GM19372 (cell line): ENCODE results near the gene TMEM131.

ENCODE experiments used
- ATAC-seq: cut with Tn5 transposase; IDR thresholded peaks from one replicate; pipeline ENCODE4 v1.9.1; 2021; ENCODE audit warnings: mild to moderate bottlenecking, low read depth, moderate library complexity; ENCODE audit not compliant: unreplicated experiment

TMEM131 gene

DNA sequence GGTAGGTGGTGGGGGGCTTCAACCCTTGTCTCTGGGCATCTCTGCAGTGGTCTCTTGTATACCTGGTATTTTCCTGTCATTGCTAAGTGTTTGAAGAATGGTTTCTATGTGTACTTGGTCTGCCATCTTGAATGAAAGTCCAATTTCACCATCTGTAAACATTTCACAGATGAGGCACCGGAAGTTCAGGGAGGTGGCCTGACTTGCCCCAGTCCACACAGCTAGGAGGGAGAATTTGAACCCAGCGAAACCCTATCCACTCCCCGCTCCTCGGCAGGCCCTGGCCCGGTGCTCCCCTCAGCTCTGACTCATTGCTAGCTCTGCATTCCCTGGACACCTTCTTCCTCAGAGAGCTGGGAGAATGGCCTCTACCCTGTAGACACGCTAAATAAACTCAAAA lies 251.8 kb downstream of the TMEM131 start:
- no peak for ATAC-seq

DNA sequence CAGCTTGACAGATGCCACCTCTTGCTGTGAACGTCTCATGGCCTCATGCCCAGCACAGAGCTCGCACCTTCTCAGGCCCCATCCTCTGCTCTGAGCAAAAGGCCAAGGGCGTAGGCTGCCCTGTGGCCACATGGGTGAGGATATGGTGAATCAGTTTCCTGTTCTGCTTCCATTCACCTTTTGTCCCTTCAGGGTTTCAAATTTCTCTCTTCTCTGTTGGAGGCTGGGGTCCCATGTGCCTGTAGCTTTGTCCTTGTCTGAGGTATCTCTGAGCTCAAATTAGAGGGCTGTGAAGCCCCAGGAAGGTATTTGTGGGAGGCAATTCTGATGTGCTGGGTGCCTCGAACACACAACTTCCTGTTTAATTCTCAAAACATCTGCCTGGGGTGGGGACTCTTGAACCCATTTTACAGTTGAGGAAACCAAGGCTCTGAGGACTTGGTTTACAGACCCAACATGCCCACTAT lies 253.3 kb downstream of the TMEM131 start:
- no peak for ATAC-seq

DNA sequence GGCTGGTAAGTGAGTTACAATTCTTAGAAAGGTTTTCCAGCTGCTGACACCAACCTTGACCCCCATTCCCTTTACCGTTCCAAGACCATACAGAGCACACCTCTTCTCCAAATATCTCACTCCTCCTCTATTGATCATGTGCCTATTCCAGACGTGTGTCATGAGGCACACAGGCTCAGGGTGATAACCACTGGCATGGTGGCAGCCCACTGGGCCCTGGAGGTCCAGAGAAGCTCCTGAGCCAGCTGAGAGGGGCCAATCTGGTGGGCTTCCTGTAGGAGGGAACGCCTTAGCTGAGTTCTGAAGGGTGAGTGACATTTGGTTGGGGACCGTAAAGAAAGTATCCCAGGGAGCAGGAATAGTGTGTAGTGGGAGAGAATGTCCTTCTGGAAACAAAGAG lies 254.1 kb downstream of the TMEM131 start:
- ATAC-seq: no peak

DNA sequence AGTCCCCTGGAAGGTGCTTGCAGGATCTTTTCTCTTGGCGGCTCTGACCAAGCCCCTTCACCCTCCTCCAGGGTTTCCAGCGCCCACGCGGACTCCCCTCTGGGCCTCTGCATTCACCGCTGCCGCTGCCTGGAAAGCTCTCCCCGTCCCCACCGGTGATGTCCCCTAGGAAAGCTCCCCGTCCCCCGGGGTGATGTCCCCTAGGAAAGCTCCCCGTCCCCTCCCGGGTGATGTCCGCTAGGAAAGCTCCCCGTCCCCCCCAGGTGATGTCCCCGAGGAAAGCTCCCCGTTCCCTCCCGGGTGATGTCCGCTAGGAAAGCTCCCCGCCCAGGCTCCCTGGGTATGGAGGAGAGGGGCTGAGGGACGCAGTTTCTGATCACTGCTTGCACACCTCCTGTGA lies 254.5 kb downstream of the TMEM131 start:
- ATAC-seq: no peak

DNA sequence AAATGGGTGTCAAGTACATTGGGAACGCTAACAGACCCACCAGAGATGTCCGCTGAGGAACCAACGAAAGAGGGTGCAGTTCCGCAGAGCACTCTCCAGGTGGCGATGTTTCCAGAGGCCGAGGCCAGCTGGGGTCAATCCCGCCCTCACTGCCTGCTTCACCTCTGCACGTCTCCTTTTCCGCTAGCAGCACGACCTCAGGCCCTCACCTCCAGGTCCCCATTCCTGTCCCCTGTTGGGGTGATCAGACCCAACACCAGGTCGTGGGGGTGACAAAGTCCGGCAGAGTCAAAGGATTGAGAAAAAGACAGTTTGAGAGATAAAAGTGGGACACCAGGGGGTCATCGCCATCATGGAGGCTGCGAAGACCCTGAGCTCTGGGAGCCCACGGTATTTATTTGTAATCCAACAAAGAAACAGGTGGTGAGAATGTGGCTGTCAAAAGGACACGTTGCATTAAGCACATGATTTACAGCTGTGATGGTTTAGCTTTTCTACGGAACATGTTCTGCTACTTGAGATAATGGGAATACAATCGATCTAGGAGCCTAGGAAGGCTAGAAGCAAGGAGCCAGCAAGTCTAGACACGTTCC lies 255.1 kb downstream of the TMEM131 start:
- ATAC-seq: no peak

DNA sequence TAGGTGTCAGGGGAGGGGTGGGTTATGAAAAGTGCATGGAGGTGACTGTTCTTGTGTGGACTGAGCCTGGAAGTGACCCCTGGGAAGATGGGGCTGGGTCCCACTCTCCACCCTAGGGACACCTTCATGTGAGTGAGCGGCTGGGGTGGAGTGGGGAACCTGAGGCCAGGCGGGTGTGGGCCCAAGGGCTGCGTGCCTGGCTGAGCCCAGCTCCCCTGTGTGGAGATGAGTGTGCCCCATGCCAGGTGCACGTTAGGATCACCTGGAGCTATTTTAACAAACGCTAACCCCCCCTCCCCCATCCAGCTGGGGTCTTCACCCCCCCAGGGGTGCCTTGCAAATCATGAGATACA lies 255.9 kb downstream of the TMEM131 start:
- no peak for ATAC-seq

DNA sequence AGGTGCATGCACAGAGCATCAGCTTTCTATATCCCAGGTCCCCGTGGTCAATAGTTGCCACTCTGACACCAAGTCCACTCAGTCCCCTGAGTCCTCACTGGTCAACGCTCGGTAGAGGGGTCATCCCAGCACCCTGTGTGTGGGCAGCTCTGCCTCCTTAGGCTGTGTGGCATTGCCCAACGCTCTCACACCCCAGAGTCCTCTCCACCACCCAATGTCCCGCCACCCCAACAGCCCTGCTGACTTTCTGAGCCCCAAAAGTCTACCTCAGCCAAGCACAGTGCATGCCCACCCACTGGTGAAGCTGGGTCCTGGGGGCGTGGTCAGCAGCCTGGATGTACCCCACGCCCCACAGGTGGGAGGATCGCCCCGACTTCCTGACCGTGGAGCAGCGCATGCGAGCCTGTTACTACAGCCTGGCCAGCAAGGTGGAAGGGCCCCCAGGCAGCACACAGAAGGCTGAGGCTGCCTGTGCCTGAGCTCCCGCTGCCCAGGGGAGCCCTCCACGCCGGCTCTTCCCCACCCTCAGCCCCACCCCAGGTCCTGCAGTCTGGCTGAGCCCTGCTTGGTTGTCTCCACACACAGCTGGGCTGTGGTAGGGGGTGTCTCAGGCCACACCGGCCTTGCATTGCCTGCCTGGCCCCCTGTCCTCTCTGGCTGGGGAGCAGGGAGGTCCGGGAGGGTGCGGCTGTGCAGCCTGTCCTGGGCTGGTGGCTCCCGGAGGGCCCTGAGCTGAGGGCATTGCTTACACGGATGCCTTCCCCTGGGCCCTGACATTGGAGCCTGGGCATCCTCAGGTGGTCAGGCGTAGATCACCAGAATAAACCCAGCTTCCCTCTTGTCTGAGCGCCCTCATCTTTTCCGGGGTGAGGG lies 256.5 kb downstream of the TMEM131 start:
- no peak for ATAC-seq

DNA sequence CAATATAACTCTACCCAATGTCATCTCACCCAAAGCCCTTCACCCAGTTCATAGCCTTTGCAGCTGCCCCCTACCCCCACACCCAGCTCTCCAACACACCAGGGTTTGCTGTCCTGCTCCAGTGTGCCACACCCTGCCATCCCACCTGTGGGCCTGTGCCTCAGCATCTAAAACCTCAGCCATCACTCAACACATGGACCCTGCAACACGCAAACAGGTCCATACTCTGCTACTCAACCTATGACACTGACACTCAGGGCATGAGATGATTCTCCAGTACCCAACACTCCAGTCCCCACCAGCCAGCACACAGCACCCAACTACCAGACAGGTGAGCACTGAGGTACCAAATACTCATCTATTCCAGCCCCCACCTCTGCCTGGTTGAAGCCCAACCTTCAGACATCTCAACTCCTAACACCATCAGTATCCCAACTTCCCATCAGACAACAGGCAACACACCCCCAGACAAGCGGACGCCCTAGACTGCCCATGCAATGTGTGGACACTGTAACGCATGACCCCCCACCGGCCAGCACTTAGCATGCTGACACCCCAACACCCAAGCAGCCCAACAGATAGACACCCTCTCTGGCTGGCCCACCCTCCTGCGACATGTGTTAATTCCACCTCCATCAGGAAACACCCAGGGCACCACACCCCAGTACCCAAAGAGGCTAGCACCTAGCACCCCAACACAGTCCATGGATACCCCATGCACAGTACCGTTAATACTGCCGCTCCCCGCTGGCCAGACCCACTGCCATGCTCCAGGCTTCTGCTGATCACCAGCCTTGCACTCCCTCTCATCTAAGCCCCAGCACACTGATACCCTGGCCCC lies 257.3 kb downstream of the TMEM131 start:
- no peak for ATAC-seq

DNA sequence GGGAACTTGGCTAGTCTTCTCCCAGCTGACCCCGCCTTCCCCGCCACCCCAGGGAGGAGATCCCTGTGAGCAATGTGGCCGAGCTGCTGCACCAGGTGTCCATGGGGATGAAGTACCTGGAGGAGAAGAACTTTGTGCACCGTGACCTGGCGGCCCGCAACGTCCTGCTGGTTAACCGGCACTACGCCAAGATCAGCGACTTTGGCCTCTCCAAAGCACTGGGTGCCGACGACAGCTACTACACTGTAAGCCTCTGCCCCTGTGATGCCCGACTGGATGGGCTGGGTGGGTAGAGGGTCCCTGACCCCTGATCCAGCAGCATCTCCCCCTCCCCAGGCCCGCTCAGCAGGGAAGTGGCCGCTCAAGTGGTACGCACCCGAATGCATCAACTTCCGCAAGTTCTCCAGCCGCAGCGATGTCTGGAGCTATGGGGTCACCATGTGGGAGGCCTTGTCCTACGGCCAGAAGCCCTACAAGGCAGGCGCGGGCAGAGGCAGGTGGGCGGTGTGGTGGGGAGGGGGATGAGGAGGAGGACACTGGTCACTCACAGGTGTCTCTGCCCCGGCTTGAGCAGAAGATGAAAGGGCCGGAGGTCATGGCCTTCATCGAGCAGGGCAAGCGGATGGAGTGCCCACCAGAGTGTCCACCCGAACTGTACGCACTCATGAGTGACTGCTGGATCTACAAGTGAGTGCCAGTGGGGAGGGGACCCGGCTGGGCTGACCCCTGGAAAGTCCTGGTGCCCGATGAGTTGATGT lies 258.1 kb downstream of the TMEM131 start:
- ATAC-seq: no peak

DNA sequence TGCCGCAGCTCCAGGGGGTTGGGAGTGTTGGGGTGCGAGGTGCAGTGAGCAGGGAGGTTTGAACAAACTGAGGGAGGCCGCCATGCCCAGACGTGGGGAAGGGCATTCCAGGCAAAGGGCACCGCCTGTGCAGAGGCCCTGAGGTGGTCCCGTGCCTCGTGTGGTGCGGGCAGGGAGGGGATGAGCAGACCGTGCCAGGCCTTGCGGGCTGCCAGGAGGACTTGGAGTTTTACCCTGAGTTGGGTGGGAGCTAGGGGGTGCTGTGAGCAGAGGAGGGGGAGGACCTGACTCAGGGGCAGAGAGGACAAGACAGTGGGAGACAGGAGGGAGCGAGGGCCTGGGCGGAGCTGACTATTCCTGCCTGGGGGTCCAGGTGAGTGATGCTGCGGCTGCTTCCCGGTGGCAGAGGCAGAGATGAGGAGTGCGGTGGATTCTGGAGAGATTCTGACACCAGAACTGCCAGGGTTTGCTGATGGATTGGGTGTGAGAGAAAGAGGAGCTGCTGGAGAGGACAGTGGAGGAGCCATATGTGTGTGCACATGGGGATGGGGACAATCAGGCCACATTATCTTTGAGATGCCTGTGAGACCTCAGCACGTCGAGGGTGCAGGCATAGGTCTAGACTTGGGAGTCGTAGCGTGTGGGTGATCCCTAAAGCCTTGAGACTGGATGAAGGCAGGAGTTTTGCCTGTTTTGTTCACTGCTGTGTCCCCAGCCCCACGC lies 259.0 kb downstream of the TMEM131 start:
- ATAC-seq: no peak

DNA sequence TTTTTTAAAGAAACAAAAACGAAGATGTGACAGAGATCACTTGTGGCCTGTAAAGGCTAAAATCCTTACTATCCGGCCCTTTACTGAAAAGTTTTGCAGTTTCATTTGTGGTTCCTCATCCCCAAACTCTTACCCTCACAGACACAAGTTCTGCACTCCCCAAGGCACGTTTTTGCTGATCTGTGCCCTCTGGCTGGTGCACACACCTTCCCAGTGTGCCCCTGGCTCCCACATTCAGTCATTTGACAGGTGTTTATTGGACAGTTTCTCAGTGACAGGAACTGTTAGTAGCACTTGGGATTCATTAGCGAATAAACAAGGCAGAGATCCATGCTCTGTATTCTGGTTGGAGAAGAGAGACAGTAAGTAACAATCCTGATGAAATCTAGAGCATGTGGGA lies 259.6 kb downstream of the TMEM131 start:
- no peak for ATAC-seq

DNA sequence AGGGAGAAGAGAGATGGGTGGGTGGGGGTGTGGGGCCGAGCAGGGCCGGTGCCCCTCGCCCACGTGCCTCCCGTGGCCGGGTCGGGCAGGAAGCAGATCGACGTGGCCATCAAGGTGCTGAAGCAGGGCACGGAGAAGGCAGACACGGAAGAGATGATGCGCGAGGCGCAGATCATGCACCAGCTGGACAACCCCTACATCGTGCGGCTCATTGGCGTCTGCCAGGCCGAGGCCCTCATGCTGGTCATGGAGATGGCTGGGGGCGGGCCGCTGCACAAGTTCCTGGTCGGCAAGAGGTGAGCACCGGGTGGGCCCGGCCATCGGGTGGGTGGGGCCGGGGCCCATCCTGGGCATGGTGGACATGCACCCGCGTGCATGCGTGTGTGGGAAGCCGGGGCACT lies 260.6 kb downstream of the TMEM131 start:
- ATAC-seq: no peak

DNA sequence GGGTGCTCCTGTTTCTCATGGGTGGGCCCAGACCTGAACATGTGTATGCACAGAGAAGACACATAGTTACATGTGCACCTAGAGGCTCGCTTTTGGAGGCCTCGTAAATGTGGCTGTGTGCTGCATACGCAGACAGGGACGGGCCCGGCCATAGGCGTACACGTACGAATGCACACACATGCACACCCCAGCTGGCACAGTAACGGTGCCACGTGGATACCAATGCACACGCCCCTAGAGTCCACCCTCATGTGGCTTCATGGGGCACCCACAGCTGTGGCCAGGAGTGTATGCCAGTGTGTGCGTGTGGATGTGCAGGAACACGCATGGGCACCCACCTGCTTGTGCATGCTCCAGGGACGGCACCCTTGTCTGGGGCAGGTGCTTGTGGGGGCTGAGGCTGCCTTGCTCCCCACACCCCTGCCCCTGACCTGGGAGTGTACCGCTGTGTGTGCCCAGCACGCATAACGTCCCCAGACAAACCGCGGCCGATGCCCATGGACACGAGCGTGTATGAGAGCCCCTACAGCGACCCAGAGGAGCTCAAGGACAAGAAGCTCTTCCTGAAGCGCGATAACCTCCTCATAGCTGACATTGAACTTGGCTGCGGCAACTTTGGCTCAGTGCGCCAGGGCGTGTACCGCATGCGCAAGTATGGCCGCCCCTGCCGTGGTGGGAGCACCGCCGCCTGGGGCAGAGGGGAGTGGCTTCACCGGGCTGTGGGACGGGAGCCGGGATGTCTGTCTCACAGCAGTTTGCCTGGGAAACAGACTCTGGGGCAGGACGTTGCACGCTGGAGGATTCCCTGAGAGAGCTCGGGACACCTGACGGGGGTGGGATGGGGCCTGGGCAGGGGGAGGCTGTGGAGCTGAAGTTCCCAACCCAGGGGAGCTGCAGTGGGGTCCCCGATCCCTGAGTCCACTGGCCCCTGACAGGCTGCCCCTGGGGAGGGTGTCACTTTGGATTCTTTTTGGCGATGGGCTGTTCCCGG lies 261.4 kb downstream of the TMEM131 start:
- ATAC-seq: no peak

DNA sequence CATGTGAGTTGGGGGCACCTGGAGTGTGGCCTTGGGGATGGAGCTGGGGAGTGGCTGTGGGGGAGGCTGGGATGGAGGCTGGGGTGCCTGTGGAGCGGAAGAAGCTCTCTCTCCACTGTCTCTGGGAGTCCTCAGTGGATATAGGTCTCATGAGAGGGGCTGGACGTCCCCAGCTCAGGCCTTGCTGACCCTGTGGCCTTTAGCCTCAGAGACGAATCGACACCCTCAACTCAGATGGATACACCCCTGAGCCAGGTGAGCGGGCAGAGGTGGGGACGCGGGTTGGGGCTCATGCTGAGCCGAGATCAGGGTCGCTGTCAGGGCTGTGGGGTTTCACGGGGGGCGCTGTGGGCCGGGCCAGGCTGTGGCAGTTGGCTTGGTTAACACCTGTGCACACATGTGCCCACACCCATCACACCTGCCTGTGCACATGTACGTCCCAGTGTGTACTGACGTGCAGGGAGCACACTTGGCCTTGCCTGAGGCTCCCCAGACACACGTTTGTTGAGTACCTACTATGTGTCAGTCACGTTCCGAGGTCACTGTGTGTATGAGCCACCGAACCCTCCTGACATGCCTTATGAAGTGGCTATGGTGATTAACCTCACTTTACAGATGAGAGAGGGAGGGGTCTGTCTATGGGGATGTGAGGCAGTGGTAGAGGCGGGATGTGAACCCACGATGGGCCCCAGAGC lies 262.3 kb downstream of the TMEM131 start:
- ATAC-seq: no peak

DNA sequence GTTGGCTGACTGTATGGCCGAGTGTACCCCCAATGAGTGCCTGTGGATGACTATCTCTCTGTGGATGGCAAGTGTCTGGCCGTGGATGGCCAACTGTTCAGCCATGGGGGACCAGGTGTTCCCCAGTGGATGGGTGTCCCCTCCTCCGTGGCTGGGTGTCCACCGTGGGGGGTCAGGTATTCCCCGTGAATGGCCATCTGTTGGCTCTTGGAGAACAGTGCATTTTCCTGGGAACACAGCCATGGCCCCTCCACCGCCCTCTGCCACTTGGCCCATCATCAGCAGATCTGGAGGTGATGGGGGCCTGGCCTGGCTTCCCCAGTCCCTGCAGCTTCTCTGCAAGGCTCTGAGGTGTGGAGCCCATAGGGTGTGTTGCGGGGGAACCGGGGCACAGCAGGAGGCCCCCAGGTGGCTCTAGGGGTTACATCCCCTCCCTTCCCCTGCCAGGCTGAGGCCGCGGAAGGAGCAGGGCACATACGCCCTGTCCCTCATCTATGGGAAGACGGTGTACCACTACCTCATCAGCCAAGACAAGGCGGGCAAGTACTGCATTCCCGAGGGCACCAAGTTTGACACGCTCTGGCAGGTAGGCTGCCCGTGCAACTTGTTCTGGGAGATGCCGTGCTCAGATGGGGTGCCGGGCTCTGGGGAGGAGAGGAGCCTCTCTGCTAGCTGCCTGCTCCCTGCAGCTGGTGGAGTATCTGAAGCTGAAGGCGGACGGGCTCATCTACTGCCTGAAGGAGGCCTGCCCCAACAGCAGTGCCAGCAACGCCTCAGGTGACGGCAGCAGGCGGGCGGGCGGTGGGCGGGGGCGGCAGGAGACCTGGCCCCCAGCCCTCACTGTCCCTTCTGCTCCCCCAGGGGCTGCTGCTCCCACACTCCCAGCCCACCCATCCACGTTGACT lies 263.1 kb downstream of the TMEM131 start:
- ATAC-seq: no peak

DNA sequence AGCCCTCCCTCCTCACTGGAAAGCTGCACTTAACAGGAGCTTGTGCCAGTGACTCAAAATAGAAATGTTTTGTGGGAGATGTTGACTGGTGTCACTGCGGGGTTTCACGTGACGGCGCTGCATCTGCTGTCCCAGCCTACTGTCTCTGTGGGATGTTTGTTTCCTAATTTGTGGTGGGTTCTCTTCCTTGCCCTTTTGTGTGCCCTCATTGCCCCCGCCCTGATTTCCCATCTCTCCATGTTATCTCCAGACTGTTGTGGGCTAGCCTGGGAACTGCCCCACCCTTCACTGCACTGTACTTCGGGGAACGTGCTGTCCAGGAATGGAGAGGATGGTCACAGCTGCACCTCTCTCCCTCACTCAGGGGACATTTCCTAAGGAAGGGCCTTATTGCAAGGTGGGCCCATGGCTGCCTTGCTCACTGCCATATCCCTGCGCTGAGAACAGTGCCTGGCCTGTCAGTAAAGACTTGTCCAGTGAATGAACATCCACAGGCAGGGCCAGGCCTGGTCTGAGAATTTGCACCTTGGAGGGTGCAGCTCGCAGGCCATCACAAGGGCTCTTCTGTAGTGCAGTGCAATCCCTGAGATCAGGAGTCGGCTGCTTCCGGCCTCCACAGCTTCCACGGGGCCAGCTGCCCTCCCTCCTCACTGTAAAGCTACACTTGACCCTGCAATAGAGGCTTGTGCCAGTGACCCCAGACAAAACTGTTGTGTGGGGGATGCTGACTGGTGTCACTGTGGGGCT lies 264.3 kb downstream of the TMEM131 start:
- ATAC-seq: no peak
